22Rv1 (cell line): ENCODE measurements around the gene TFF3.

Experiments
- CTCF ChIP-seq: fragments of 450-650 bp; IDR thresholded peaks from 2 replicates; pipeline ENCODE4 v1.5.1; 2017; ENCODE audit warnings: mild to moderate bottlenecking
- ZFX ChIP-seq: fragments of 450-650 bp; IDR thresholded peaks from 2 replicates; pipeline ENCODE4 v1.6.1; 2017; ENCODE audit warnings: antibody characterized with exemption, borderline replicate concordance

GRCh38 chr21:42337830-42338728 lies 22.9 kb upstream of the TFF3 start:
- TF ChIP-seq CTCF (peak; percentile 40), ZFX (no peak)
